K562 (cell line): ENCODE measurements around the gene ANO7. TPM values are rescaled to one million over a fixed set of nuclear protein-coding genes. Genes with fewer than 3 reads are reported as not detected.

Experiments used
- ATAC-seq: fragments of 200-7000 bp; cut with Tn5 transposase; 3 replicates; pipeline ENCODE4 v1.9.1; 2020; ENCODE audit warnings: moderate library complexity
- BruUV-seq: library from RNA; stranded (reverse); fragments of 400-500 nt; replicated peaks from 2 replicates; lab custom pipeline; 2021; lab: Mats Ljungman, UMichigan
- CTCF ChIA-PET: fragments of 300-600 bp; formaldehyde crosslinking; extraction: SDS; loops from one replicate; lab custom pipeline; 2021; ENCODE audit warnings: low intra/inter-chr PET ratio; lab: Yijun Ruan, JAX
- POLR2A ChIA-PET: fragments of 300-600, 350-650 bp; sonication (Branson Sonifier 250); formaldehyde crosslinking; extraction: SDS; loops from one replicate; lab custom pipeline; 2021; ENCODE audit warnings: antibody characterized with exemption, inconsistent platforms; lab: Yijun Ruan, JAX
- DNase-seq, 4 experiments: peaks; one replicate each; pipeline versions ENCODE4 v3.0.0 to v3.0.0-alpha.2; 2011 to 2018; ENCODE audit warnings: low spot score in 3 of 4, mixed read lengths in 3 of 4; ENCODE audit errors: extremely low read depth in 1 of 4
- FAIRE-seq: peaks from 2 replicates; lab custom pipeline; 2011; peaks lifted over from hg19 to GRCh38; lab: Jason Lieb, UNC
- H2AFZ ChIP-seq: 2 replicates; pipeline ENCODE4 v1.6.0; 2011; ENCODE audit warnings: low read depth, low read length, control low read depth, inconsistent platforms
- H3K27ac ChIP-seq: fragments of 200-600 bp; 3 replicates; pipeline ENCODE4 v1.8.0; 2011; ENCODE audit warnings: low read depth, mild to moderate bottlenecking, control low read depth, inconsistent platforms, low read length, moderate library complexity, mixed read lengths; ENCODE audit errors: extremely low read depth
- H3K27me3 ChIP-seq, 2 experiments: fragments of 300-600 bp in 1 of 2; 2 replicates in 1 of 2; 3 replicates in 1 of 2; pipeline versions ENCODE4 v1.6.0 to v1.8.0; 2011; ENCODE audit warnings: inconsistent platforms in 2 of 2, low read length in 2 of 2, mild to moderate bottlenecking in 1 of 2, mixed read lengths in 1 of 2, moderate library complexity in 1 of 2; ENCODE audit not compliant: control insufficient read depth in 2 of 2, insufficient read depth in 2 of 2
- H3K36me3 ChIP-seq: fragments of 300-600 bp; 3 replicates; pipeline ENCODE4 v1.8.0; 2011; ENCODE audit warnings: mild to moderate bottlenecking, low read length, inconsistent platforms; ENCODE audit not compliant: control insufficient read depth, insufficient read depth
- H3K4me1 ChIP-seq, 2 experiments: fragments of 200-600 bp in 1 of 2; replicated peaks in 1 of 2; 2 replicates in 1 of 2; 3 replicates in 1 of 2; pipeline versions ENCODE4 v1.5.1 to v1.8.0; 2011; ENCODE audit warnings: inconsistent platforms in 2 of 2, low read length in 2 of 2, mild to moderate bottlenecking in 1 of 2, mixed read lengths in 1 of 2, moderate library complexity in 1 of 2; ENCODE audit not compliant: control insufficient read depth in 2 of 2, insufficient read depth in 2 of 2
- H3K4me2 ChIP-seq: 2 replicates; pipeline ENCODE4 v1.6.1; 2011; ENCODE audit warnings: low read length, control low read depth, inconsistent platforms, mixed read lengths; ENCODE audit not compliant: insufficient read depth
- H3K4me3 ChIP-seq: fragments of 200-600 bp; sonication (generic), shearing (Covaris generic); 2 replicates; pipeline ENCODE4 v1.5.1; 2016; ENCODE audit warnings: control low read depth, inconsistent platforms
- H3K79me2 ChIP-seq: fragments of 200-600 bp; 3 replicates; pipeline ENCODE4 v1.8.0; 2011; ENCODE audit warnings: low read length, inconsistent platforms; ENCODE audit not compliant: control insufficient read depth, insufficient read depth
- H3K9ac ChIP-seq, 2 experiments: 2 replicates each; pipeline versions ENCODE4 v1.6.0 to v1.6.1; 2011; ENCODE audit warnings: low read depth in 2 of 2, low read length in 2 of 2, control low read depth in 1 of 2, inconsistent platforms in 1 of 2, mild to moderate bottlenecking in 1 of 2, mixed read lengths in 1 of 2; ENCODE audit not compliant: insufficient read depth in 1 of 2
- H3K9me1 ChIP-seq: one replicate; pipeline ENCODE4 v1.6.0; 2011; ENCODE audit warnings: inconsistent platforms, mild to moderate bottlenecking, low read length, moderate library complexity; ENCODE audit not compliant: control insufficient read depth, insufficient read depth
- H3K9me3 ChIP-seq: replicated peaks from 2 replicates; pipeline ENCODE4 v1.5.1; 2011; ENCODE audit warnings: low read depth, low read length, inconsistent platforms; ENCODE audit not compliant: control insufficient read depth, insufficient read depth
- H4K20me1 ChIP-seq: replicated peaks from 2 replicates; pipeline ENCODE4 v1.6.1; 2011; ENCODE audit warnings: low read length, inconsistent platforms, mixed read lengths; ENCODE audit not compliant: control insufficient read depth, insufficient read depth
- ETV5 ChIP-seq: sonication (generic); formaldehyde crosslinking; IDR thresholded peaks from 2 replicates; pipeline ENCODE4 v1.4.0; 2020; ENCODE audit warnings: low read depth, mild to moderate bottlenecking, missing genetic modification reagents
- HOXB6 ChIP-seq: fragments of 250-450 bp; sonication (Bioruptor Pico); IDR thresholded peaks from 2 replicates; pipeline ENCODE4 v1.5.1; 2022; ENCODE audit warnings: mild to moderate bottlenecking, borderline replicate concordance
- MEF2D ChIP-seq: conservative IDR thresholded peaks from 2 replicates; pipeline ENCODE4 v1.6.1; 2016; ENCODE audit warnings: low read depth, missing genetic modification characterization, missing compliant biosample characterization
- MLX ChIP-seq, 2 experiments: fragments of 450-650 bp in 1 of 2; sonication (generic) in 1 of 2; formaldehyde crosslinking; conservative IDR thresholded peaks; 2 replicates each; pipeline versions ENCODE4 v1.4.0 to v1.8.1; 2020 to 2022; ENCODE audit warnings: mild to moderate bottlenecking in 1 of 2, missing genetic modification reagents in 1 of 2
- SNRNP70 ChIP-seq: fragments of 200-400 bp; formaldehyde crosslinking; optimal IDR thresholded peaks from 2 replicates; pipeline ENCODE3; 2017; ENCODE audit warnings: low read depth, low read length
- SRF ChIP-seq, 2 experiments: fragments of 250-450, 450-650 bp in 1 of 2; sonication (Bioruptor Pico) in 1 of 2; sonication (generic) in 1 of 2; formaldehyde crosslinking; IDR thresholded peaks; 2 replicates each; pipeline versions ENCODE4 v1.5.0 to v1.5.1; 2020 to 2022; ENCODE audit warnings: mild to moderate bottlenecking in 1 of 2, missing genetic modification reagents in 1 of 2
- TFAP4 ChIP-seq: sonication (generic); formaldehyde crosslinking; IDR thresholded peaks from 2 replicates; pipeline ENCODE4 v1.8.0; 2022; ENCODE audit warnings: missing genetic modification reagents, mild to moderate bottlenecking, moderate library complexity, borderline replicate concordance
- THRB ChIP-seq: fragments of 450-650 bp; formaldehyde crosslinking; conservative IDR thresholded peaks from 2 replicates; pipeline ENCODE4 v1.4.0; 2022; ENCODE audit warnings: mild to moderate bottlenecking, missing genetic modification characterization
- XRCC5 ChIP-seq: fragments of 200-400 bp; formaldehyde crosslinking; IDR thresholded peaks from 2 replicates; pipeline ENCODE4 v1.6.1; 2017; ENCODE audit warnings: low read depth, mild to moderate bottlenecking, low read length
- ZNF324 ChIP-seq: fragments of 250-450 bp; sonication (Bioruptor Pico); IDR thresholded peaks from 2 replicates; pipeline ENCODE4 v1.4.0; 2020; ENCODE audit warnings: mild to moderate bottlenecking
- ZNF431 ChIP-seq: sonication (generic); formaldehyde crosslinking; IDR thresholded peaks from 2 replicates; pipeline ENCODE4 v1.8.0; 2022; ENCODE audit warnings: mild to moderate bottlenecking, missing genetic modification reagents
- WGBS: fragments of 100-300 bp; shearing (Covaris generic); methylation state at CpG from one replicate; pipeline ENCODE4 v1.1.6; 2016; ENCODE audit warnings: low coverage, mixed read lengths; ENCODE audit not compliant: insufficient coverage; ENCODE audit errors: missing lambda C conversion rate; 5-methylcytosine and 5-hydroxymethylcytosine counted together
- in situ Hi-C: fragments of 300-500 bp; cut with MboI; formaldehyde crosslinking; loops from 4 replicates; pipeline ENCODE4 v1.15.0; 2018; ENCODE audit warnings: inconsistent platforms, mixed read lengths
- intact Hi-C: fragments of 100-400 bp; cut with micrococcal nuclease; formaldehyde crosslinking; loops from 2 replicates; pipeline ENCODE4 v1.14.2; 2022
- polyA plus RNA-seq, 8 experiments: library from polyadenylated mRNA; depleted of rRNA in 4 of 8; stranded (reverse) in 5 of 8; unstranded in 3 of 8; fragments of >200 nt; fragmentation: Nextera tagmentation in 2 of 8; fragmentation: Illumina TruSeq in 1 of 8; extraction: Ambion mirVana in 2 of 8; extraction: Trizol in 1 of 8; gene quantifications; 2 replicates each; pipeline versions ENCODE4 v1.2.1 to v1.2.3, GENCODE V29; 2011 to 2014; ENCODE audit warnings: inconsistent platforms in 1 of 8, missing spikeins in 1 of 8
- total RNA-seq, 7 experiments: library from RNA; depleted of rRNA in 6 of 7; stranded (reverse); fragments of >200 nt in 6 of 7; fragmentation: Illumina TruSeq in 2 of 7; extraction: Trizol in 2 of 7; gene quantifications; 2 replicates each; pipeline versions ENCODE4 v1.2.1 to v1.2.3, GENCODE V29; 2011 to 2021; ENCODE audit warnings: low replicate concordance in 1 of 7

ANO7 gene
- total and polyA plus RNA-seq, 9 of the 15 experiments (the other 6 are each of a cell fraction or from before 2014, with no cell fraction given), result 0.28 to 5.1 (median 1.1) TPM

GRCh38 chr2:241168366-241168765 is 20.1 kb upstream of the ANO7 start:
- 87% methylated on average over 12 of the region's 15 CpGs for WGBS
- Histone ChIP-seq H3K79me2 (no peaks in the 10 kb centered on the region), H3K27ac (no peak overlapping the region), H4K20me1 (no peaks in the 10 kb centered on the region), H3K4me2 (no peak overlapping the region), H2AFZ (no peak overlapping the region), H3K4me3 (no peak overlapping the region), H3K9me1 (no peaks in the 10 kb centered on the region), H3K36me3 (peaks cover 42% of the 10 kb centered on the region; the same call in 2 of the 3 replicates), H3K9me3 (no peaks in the 10 kb centered on the region), H3K27me3 (no peaks in the 10 kb centered on the region), H3K4me1 (no peaks in the 10 kb centered on the region), H3K9ac (no peak overlapping the region; a peak in 1 of 4 replicates)
- intact Hi-C loops (loop anchor here (2.0 kb wide), 1 partner anchor 42 kb away; no protein-coding TSS in a partner anchor), in situ Hi-C loops (no loop called here)
- BruUV-seq, result no TSS peak
- TF ChIP-seq XRCC5 (no peak), ZNF431 (CRISPR knock-in tag) (no peak), HOXB6 (CRISPR knock-in tag) (no peak), MLX (CRISPR knock-in tag; conservative IDR thresholded peaks at IDR 0.05) (no peak), ETV5 (CRISPR knock-in tag) (no peak), THRB (CRISPR knock-in tag) (no peak), MEF2D (tag) (no peak), TFAP4 (CRISPR knock-in tag) (no peak), ZNF324 (CRISPR knock-in tag) (no peak), SRF (CRISPR knock-in tag; IDR thresholded peaks at IDR 0.05) (no peak), SNRNP70 (no peak)
- ATAC-seq (no peak), FAIRE-seq (no peak), DNase-seq (no peak)
- CTCF ChIA-PET, result no interaction called here
- POLR2A ChIA-PET, result interaction anchor here (0.7 kb wide), 1 partner anchor 9 kb away, joined by 3 read pairs; no protein-coding TSS in a partner anchor
